ENCODE data around the gene M1AP.

The M1AP gene

DNA sequence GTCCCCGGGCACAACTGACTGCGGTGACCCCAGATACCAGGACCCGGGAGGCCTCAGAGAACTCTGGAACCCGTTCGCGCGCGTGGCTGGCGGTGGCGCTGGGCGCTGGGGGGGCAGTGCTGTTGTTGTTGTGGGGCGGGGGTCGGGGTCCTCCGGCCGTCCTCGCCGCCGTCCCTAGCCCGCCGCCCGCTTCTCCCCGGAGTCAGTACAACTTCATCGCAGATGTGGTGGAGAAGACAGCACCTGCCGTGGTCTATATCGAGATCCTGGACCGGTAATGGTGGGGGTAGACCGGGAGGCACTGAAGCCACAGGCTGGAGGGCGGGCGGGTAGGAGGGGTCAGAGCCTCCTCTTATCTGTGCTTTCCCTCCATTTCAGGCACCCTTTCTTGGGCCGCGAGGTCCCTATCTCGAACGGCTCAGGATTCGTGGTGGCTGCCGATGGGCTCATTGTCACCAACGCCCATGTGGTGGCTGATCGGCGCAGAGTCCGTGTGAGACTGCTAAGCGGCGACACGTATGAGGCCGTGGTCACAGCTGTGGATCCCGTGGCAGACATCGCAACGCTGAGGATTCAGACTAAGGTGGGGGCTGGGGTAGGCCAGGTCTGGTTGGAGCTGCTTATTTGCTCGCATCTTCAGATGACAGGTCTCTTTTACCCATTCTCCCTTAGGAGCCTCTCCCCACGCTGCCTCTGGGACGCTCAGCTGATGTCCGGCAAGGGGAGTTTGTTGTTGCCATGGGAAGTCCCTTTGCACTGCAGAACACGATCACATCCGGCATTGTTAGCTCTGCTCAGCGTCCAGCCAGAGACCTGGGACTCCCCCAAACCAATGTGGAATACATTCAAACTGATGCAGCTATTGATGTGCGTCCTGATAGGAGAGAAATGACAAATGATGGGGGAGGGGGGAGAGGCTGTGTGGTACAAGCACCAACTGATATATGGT is 117.6 kb downstream of the M1AP start:
- Mint-ChIP-seq H3K27ac (peak overlapping the region; percentile 94), H3K27me3 (no peaks in the 10 kb centered on the region), H3K36me3 (peaks cover 19% of the 10 kb centered on the region), H3K4me3 (peak overlapping the region; percentile 95), H3K9me3 (no peaks in the 10 kb centered on the region), H3K4me1 (peaks cover 46% of the 10 kb centered on the region)
- DNase-seq (ENCODE audit: low spot score in 2 of 2) (peak in 1 of 2 donors; percentile 51), ATAC-seq (ENCODE audit: low read depth) (peak; percentile 19)

DNA sequence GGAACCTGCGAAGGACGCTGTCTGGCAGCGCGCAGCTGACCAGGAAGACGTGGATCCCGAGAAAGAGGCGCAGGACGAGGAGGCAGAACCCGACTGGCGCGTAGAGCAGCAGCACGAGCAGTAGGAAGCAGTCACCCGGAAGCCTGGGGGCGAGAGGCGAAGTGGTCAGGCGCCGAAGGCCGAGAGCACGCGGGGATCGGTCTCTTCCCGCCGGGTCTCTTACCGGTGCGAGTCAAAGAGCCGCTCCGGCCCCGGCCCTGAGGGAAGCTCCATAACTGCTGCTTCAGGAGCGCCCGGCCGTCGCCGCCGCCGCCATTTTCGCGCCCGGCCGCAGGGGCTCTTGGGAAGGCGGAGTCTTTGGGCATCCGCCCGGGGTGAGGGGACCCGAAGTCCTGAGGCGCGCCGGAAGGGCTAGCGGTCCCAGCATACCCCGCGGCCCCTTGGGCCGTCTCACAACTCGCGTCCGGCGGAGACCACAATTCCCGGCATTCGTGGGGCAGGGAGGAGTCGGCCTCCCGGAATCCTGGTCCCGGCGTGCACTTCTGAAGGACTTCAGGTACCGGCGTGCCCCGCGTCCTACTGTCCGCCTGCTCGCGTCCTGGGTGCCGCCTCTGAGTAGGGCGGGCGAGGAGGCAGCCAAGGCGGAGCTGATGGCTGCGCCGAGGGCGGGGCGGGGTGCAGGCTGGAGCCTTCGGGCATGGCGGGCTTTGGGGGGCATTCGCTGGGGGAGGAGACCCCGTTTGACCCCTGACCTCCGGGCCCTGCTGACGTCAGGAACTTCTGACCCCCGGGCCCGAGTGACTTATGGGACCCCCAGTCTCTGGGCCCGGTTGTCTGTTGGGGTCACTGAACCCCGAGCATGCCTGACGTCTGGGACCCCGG is 118.5 kb downstream of the M1AP start, which contains the start of the genes AUP1 and HTRA2:
AUP1 (minus strand) TSS at position 350 of the 882 bp plus-strand sequence; CDS start at position 273, 77 bp downstream.
HTRA2 (plus strand) TSS at position 577 of the 882 bp plus-strand sequence; CDS start at position 651, 74 bp downstream.
- Mint-ChIP-seq H3K4me3 (peak within 1 kb of the TSS; percentile 95), H3K36me3 (peaks cover 19% of the 10 kb centered on the region)

GRCh38 chr2:74528600-74529356 is 119.4 kb downstream of the M1AP start:
- H3K36me3 Mint-ChIP-seq: peaks cover 19% of the 10 kb centered on the region

More for the DNA sequence above, 118.5 kb downstream of the M1AP start, which contains the start of the genes AUP1 and HTRA2:
- peak; percentile 80 for ATAC-seq (ENCODE audit: low read depth)
- Mint-ChIP-seq H3K4me1 (peaks cover 46% of the 10 kb centered on the region), H3K9me3 (no peaks in the 10 kb centered on the region), H3K27me3 (no peaks in the 10 kb centered on the region), H3K27ac (peak within 1 kb of the TSS; percentile 94)
- DNase-seq (ENCODE audit: low spot score in 2 of 2): peak; percentile 83 to 86

GRCh38 chr2:74527741-74528140 is 120.4 kb downstream of the M1AP start:
- H3K4me1 Mint-ChIP-seq: peaks cover 46% of the 10 kb centered on the region
- H3K36me3 Mint-ChIP-seq: peaks cover 19% of the 10 kb centered on the region
- H3K4me3 Mint-ChIP-seq: peak overlapping the region; percentile 95
- H3K27me3 Mint-ChIP-seq: no peaks in the 10 kb centered on the region
- no peak overlapping the region for H3K27ac Mint-ChIP-seq
- DNase-seq (ENCODE audit: low spot score in 2 of 2) (no peak), ATAC-seq (ENCODE audit: low read depth) (no peak)
- H3K9me3 Mint-ChIP-seq: no peaks in the 10 kb centered on the region

More at GRCh38 chr2:74528600-74529356, 119.4 kb downstream of the M1AP start:
- Mint-ChIP-seq H3K9me3 (no peaks in the 10 kb centered on the region), H3K27ac (peak overlapping the region; percentile 94), H3K4me3 (peak overlapping the region; percentile 95), H3K4me1 (peaks cover 46% of the 10 kb centered on the region), H3K27me3 (no peaks in the 10 kb centered on the region)
- DNase-seq (ENCODE audit: low spot score in 2 of 2): no peak
- peak; percentile 2 for ATAC-seq (ENCODE audit: low read depth)

DNA sequence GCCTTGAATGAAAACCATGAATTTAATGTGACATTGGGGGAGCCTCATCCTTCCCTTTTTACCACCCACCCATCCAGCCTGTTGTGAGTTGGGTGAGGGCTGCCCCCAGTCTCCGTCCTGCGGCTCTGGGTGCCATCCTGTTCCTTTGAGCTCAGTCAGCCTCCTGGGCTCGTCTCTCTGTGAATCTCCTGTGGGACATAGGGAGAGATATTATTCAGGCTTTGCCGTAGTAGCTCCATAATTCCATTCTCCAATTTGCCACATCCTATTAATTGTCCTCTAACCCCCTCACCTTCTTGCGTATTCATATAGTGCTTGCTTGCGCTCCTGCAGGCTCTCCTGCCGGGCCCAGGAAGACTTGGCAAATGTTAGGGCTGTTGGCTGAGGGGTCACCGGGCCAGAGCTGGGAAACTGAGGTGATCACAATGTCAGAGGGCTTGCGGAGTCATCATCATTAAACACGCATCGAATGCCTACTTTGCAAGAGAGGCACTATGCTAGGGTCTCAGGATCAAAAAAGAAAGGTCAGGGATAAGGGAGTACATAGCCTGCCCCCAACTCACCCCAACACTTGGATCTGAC is 121.4 kb downstream of the M1AP start:
- Mint-ChIP-seq H3K9me3 (no peaks in the 10 kb centered on the region), H3K4me3 (no peak overlapping the region), H3K27me3 (no peaks in the 10 kb centered on the region), H3K4me1 (peaks cover 40% of the 10 kb centered on the region), H3K27ac (peak overlapping the region; percentile 70), H3K36me3 (peaks cover 19% of the 10 kb centered on the region)
- DNase-seq (ENCODE audit: low spot score in 2 of 2) (no peak), ATAC-seq (ENCODE audit: low read depth) (no peak)

DNA sequence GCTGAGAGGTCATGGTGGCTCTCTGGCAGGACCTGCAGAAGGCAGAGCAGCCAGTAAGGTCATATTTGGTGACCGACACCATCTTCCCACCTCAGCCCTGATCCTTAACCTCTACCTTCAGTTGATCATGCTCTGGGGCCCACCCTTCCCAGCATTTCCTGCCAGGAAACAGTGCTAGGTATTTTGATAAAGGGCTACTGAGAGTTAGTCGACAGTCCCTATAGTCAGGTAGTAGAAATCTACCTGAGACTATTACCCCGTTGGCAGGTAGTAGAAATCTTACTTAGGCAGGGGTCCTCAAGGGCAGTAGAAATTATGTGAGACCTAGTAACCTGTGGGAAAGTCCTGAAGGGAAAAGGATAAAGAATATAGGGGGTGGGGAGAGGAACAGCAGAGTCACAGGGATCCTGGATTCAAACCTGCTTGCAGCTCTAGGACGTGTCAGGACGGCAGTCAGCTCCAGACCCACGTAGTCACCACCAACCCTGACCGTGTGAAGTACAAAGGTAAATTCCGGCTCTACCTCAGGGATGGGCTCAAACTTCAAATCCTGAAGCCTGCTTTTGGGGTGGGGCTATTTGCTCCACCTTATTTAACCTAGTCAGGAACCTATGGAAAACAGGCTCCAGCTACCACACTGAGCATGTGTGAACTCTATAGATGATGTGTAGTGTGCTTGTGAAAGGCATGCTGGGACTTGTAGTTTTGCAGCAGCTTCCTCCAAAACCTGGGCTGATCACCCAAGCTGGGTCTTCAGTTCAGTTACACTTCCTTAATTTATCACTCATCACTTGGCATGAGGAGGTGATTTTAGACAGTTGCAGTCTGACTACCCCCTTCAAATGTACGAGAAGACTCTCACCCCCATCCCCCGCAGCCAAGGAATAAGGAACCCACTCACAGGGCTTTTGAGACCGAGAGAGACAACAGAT is 122.1 kb downstream of the M1AP start, which contains the start of gene DQX1:
DQX1 (minus strand) TSS at position 515 of the 932 bp plus-strand sequence; CDS start at position 13, 502 bp downstream.
- ATAC-seq (ENCODE audit: low read depth) (peak; percentile 31), DNase-seq (ENCODE audit: low spot score in 2 of 2) (peak in 1 of 2 donors; percentile 48)
- no peak within 1 kb of the TSS for H3K4me3 Mint-ChIP-seq
- no peaks in the 10 kb centered on the region for H3K9me3 Mint-ChIP-seq
- H3K4me1 Mint-ChIP-seq: peaks cover 33% of the 10 kb centered on the region
- H3K27ac Mint-ChIP-seq: peak within 1 kb of the TSS; percentile 70
- H3K27me3 Mint-ChIP-seq: no peaks in the 10 kb centered on the region
- peaks cover 19% of the 10 kb centered on the region for H3K36me3 Mint-ChIP-seq

GRCh38 chr2:74524955-74525716 is 123.0 kb downstream of the M1AP start:
- Mint-ChIP-seq H3K4me1 (peaks cover 27% of the 10 kb centered on the region), H3K9me3 (no peaks in the 10 kb centered on the region), H3K36me3 (peaks cover 19% of the 10 kb centered on the region), H3K27ac (no peak overlapping the region), H3K4me3 (no peak overlapping the region), H3K27me3 (peaks cover 3% of the 10 kb centered on the region)
- ATAC-seq (ENCODE audit: low read depth) (no peak), DNase-seq (ENCODE audit: low spot score in 2 of 2) (no peak)

DNA sequence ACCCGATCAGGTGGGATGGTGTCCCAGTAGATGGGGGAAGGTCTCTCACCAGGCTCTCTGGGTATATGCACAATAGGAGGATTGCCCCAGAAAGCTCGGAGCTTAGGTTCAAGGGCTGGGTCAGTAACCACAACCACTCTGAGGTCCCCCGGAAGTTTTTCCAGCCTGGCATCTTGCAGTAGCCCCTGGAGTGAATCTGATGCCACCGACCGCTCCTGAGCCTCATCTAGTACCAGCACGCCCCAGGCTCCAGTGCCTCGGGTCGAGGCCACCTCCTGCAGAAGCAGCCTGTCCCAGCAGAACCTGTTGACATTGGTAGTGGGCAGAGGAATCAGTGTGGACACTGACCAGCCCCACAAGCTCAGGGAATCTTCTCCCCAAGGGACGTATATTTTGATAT is 124.1 kb downstream of the M1AP start:
- Mint-ChIP-seq H3K4me1 (peaks cover 27% of the 10 kb centered on the region), H3K27ac (no peak overlapping the region), H3K9me3 (no peaks in the 10 kb centered on the region), H3K27me3 (peaks cover 8% of the 10 kb centered on the region), H3K4me3 (no peak overlapping the region), H3K36me3 (peaks cover 19% of the 10 kb centered on the region)
- ATAC-seq (ENCODE audit: low read depth) (no peak), DNase-seq (ENCODE audit: low spot score in 2 of 2) (no peak)

- Mint-ChIP-seq H3K4me1 (peaks cover 13% of the 10 kb centered on the region), H3K4me3 (no peak overlapping the region), H3K27me3 (peaks cover 21% of the 10 kb centered on the region), H3K9me3 (no peaks in the 10 kb centered on the region), H3K36me3 (peaks cover 13% of the 10 kb centered on the region), H3K27ac (no peak overlapping the region)
- ATAC-seq (ENCODE audit: low read depth) (no peak), DNase-seq (ENCODE audit: low spot score in 2 of 2) (no peak)
These were observed 125.6 kb downstream of the M1AP start for GRCh38 chr2:74522516-74522915.

- Mint-ChIP-seq H3K4me3 (peak overlapping the region; percentile 71), H3K9me3 (no peaks in the 10 kb centered on the region), H3K27me3 (peaks cover 37% of the 10 kb centered on the region), H3K4me1 (peaks cover 12% of the 10 kb centered on the region), H3K36me3 (no peaks in the 10 kb centered on the region), H3K27ac (peak overlapping the region; percentile 17)
- no peak for DNase-seq (ENCODE audit: low spot score in 2 of 2)
- no peak for ATAC-seq (ENCODE audit: low read depth)
These were observed 131.5 kb downstream of the M1AP start for GRCh38 chr2:74516650-74517049.

GRCh38 chr2:74515981-74516633 is 132.0 kb downstream of the M1AP start:
- H3K4me1 Mint-ChIP-seq: peaks cover 12% of the 10 kb centered on the region
- no peaks in the 10 kb centered on the region for H3K9me3 Mint-ChIP-seq
- H3K27me3 Mint-ChIP-seq: peaks cover 37% of the 10 kb centered on the region
- H3K36me3 Mint-ChIP-seq: no peaks in the 10 kb centered on the region
- peak overlapping the region; percentile 71 for H3K4me3 Mint-ChIP-seq
- H3K27ac Mint-ChIP-seq: peak overlapping the region; percentile 17
- ATAC-seq (ENCODE audit: low read depth) (peak; percentile 83), DNase-seq (ENCODE audit: low spot score in 2 of 2) (peak; percentile 71 to 73)
